Loucy (cell line): ENCODE data around the gene KDM7A.

Experiments
- H2AFZ ChIP-seq: fragments of 200-600 bp; sonication (generic); 2 replicates; pipeline ENCODE4 v1.6.0; 2016; ENCODE audit warnings: antibody characterized with exemption, mild to moderate bottlenecking, low read length, moderate library complexity
- H3F3A ChIP-seq: fragments of 200-600 bp; 2 replicates; pipeline ENCODE4 v1.6.0; 2016; ENCODE audit warnings: antibody characterized with exemption, low read depth, mild to moderate bottlenecking
- H3K27me3 ChIP-seq: fragments of 200-600 bp; sonication (generic); 2 replicates; pipeline ENCODE4 v1.6.1; 2014; ENCODE audit warnings: low read length, mild to moderate bottlenecking; ENCODE audit not compliant: insufficient read depth, poor library complexity, severe bottlenecking
- H3K36me3 ChIP-seq: fragments of 200-600 bp; sonication (generic); 2 replicates; pipeline ENCODE4 v1.6.1; 2016; ENCODE audit warnings: low read length; ENCODE audit not compliant: insufficient read depth
- H3K4me1 ChIP-seq: fragments of 200-600 bp; sonication (generic); 2 replicates; pipeline ENCODE4 v1.5.1; 2014; ENCODE audit warnings: low read length, mild to moderate bottlenecking; ENCODE audit not compliant: insufficient read depth, poor library complexity, severe bottlenecking
- H3K4me2 ChIP-seq: fragments of 200-600 bp; sonication (generic); 2 replicates; pipeline ENCODE4 v1.6.0; 2014; ENCODE audit warnings: antibody characterized with exemption, low read length, low read depth, mild to moderate bottlenecking; ENCODE audit not compliant: poor library complexity, severe bottlenecking
- H3K4me3 ChIP-seq: fragments of 200-600 bp; sonication (generic); 2 replicates; pipeline ENCODE4 v1.5.1; 2014; ENCODE audit warnings: low read length, mild to moderate bottlenecking, mixed read lengths; ENCODE audit not compliant: poor library complexity, severe bottlenecking
- H3K79me2 ChIP-seq: fragments of 200-600 bp; sonication (generic); 2 replicates; pipeline ENCODE4 v1.6.1; 2014; ENCODE audit warnings: low read length; ENCODE audit not compliant: insufficient read depth
- H3K9ac ChIP-seq: fragments of 200-600 bp; sonication (generic); 2 replicates; pipeline ENCODE4 v1.6.0; 2014; ENCODE audit warnings: mild to moderate bottlenecking, low read depth, low read length, moderate library complexity; ENCODE audit not compliant: poor library complexity, severe bottlenecking
- H3K9me2 ChIP-seq: fragments of 200-600 bp; sonication (generic); replicated peaks from 2 replicates; pipeline ENCODE4 v1.6.1; 2016; ENCODE audit warnings: low read depth, low read length, mixed read lengths
- H3K9me3 ChIP-seq: fragments of 200-600 bp; sonication (generic); 2 replicates; pipeline ENCODE4 v1.6.1; 2014; ENCODE audit warnings: mild to moderate bottlenecking, antibody characterized with exemption, low read length, low read depth; ENCODE audit not compliant: insufficient read depth
- H4K20me1 ChIP-seq: fragments of 200-600 bp; sonication (generic); 2 replicates; pipeline ENCODE4 v1.6.0; 2014; ENCODE audit warnings: antibody characterized with exemption, low read length, mild to moderate bottlenecking; ENCODE audit not compliant: insufficient read depth, poor library complexity, severe bottlenecking
- EZH2phosphoT487 ChIP-seq: fragments of 200-600 bp; IDR thresholded peaks from 2 replicates; pipeline ENCODE4 v1.6.1; 2018; ENCODE audit warnings: antibody characterized with exemption, mild to moderate bottlenecking, moderate library complexity, borderline replicate concordance
- TF ChIP-seq, protein P1 (sequence below): fragments of 200-600 bp; sonication (generic); conservative IDR thresholded peaks from 2 replicates; pipeline ENCODE4 v1.5.1; 2014; ENCODE audit warnings: mild to moderate bottlenecking, antibody characterized with exemption, low read length

Gene KDM7A

DNA sequence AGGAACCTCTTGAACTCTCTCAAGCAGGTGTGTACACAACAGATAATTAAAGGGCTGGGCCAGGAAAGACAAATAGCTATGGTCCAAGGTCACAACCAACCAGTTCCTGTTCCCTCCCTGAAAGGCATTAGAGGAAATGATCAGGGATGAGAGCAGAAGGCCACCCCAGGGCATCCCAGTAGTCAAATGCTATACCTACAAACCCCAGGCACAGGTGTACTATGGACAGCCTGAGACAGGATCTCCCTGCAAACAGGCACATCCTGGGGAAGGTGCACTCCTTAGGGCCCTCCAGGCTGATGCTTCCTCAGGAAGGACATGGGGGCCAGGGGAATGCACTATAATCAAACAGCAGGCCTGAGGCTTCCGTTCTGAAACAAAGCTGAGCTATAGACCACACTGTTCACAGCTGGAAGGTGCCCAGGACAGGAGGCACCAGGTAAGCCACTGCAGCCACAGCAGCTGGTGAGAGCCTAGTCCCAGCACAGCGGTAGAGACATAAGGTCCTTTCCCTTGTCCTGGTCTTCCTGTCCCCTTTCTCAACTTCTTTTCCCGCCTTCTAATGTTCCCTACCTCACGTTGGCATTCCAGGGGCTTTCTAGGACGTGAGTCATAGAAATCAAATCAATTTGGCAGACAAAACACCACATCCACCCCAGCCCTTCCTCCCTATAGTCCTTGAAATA lies 127.3 kb downstream of the KDM7A start:
- Histone ChIP-seq H3F3A (no peaks in the 10 kb centered on the region), H3K4me3 (no peak overlapping the region), H3K9ac (no peak overlapping the region), H3K4me2 (no peak overlapping the region), H2AFZ (no peak overlapping the region), H3K27me3 (no peaks in the 10 kb centered on the region), H3K9me2 (no peaks in the 10 kb centered on the region), H4K20me1 (no peaks in the 10 kb centered on the region), H3K9me3 (no peaks in the 10 kb centered on the region), H3K36me3 (peaks cover 47% of the 10 kb centered on the region), H3K4me1 (no peaks in the 10 kb centered on the region), H3K79me2 (no peaks in the 10 kb centered on the region)
- TF ChIP-seq, protein P1, sequence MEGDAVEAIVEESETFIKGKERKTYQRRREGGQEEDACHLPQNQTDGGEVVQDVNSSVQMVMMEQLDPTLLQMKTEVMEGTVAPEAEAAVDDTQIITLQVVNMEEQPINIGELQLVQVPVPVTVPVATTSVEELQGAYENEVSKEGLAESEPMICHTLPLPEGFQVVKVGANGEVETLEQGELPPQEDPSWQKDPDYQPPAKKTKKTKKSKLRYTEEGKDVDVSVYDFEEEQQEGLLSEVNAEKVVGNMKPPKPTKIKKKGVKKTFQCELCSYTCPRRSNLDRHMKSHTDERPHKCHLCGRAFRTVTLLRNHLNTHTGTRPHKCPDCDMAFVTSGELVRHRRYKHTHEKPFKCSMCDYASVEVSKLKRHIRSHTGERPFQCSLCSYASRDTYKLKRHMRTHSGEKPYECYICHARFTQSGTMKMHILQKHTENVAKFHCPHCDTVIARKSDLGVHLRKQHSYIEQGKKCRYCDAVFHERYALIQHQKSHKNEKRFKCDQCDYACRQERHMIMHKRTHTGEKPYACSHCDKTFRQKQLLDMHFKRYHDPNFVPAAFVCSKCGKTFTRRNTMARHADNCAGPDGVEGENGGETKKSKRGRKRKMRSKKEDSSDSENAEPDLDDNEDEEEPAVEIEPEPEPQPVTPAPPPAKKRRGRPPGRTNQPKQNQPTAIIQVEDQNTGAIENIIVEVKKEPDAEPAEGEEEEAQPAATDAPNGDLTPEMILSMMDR: no peak
- no peak for TF ChIP-seq EZH2phosphoT487

DNA sequence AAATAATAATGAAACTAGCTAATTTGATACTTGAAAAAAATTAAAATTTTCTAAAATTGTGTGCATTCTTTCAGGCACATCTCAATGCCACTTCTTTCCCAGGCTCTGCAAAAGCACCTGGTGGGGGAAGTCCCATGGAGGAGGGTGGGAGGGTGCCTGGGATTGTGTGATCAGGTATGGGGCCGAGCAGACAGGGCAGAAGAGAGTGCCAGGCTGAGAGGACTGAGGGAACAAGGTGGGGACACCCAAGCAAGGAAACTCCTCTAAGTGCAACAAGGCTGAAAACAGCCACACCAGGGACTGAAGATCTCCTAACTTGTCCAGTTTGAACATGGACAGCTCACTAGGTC lies 127.8 kb downstream of the KDM7A start:
- no peaks in the 10 kb centered on the region for H3F3A ChIP-seq
- no peaks in the 10 kb centered on the region for H3K79me2 ChIP-seq
- H3K9me3 ChIP-seq: no peaks in the 10 kb centered on the region
- no peaks in the 10 kb centered on the region for H3K27me3 ChIP-seq
- no peak overlapping the region for H3K4me3 ChIP-seq
- H3K4me2 ChIP-seq: no peak overlapping the region
- H2AFZ ChIP-seq: no peak overlapping the region
- no peaks in the 10 kb centered on the region for H3K4me1 ChIP-seq
- TF ChIP-seq, protein P1: no peak
- no peak for TF ChIP-seq EZH2phosphoT487
- H3K9ac ChIP-seq: no peak overlapping the region
- no peaks in the 10 kb centered on the region for H3K9me2 ChIP-seq
- H4K20me1 ChIP-seq: no peaks in the 10 kb centered on the region
- H3K36me3 ChIP-seq: peaks cover 46% of the 10 kb centered on the region

DNA sequence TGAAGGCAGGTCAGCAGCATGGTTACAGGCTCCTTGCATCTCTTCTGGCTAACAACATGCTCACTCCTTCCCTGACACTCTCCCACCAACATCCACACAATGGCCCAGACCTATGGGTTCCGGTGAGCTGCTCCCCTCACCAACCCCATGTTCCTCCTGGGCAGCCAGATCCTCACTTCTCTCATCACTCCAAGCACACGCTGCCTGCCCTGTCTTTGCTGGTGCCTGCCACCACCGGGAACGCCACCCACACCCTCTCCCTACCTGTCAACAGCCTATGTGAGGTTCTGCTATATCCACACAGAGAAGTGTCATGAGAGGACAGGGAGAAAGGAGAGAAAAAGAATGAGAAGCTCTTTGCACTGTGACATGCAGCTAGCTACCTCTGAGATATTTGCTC lies 128.6 kb downstream of the KDM7A start:
- Histone ChIP-seq H3K9ac (no peak overlapping the region), H3K9me3 (no peaks in the 10 kb centered on the region), H3K4me1 (no peaks in the 10 kb centered on the region), H3K79me2 (no peaks in the 10 kb centered on the region), H3K27me3 (no peaks in the 10 kb centered on the region), H2AFZ (no peak overlapping the region), H4K20me1 (no peaks in the 10 kb centered on the region), H3K4me3 (no peak overlapping the region), H3K36me3 (peaks cover 40% of the 10 kb centered on the region; the same call in 1 of the 2 replicates), H3K4me2 (no peak overlapping the region), H3K9me2 (no peaks in the 10 kb centered on the region), H3F3A (no peaks in the 10 kb centered on the region)
- TF ChIP-seq EZH2phosphoT487: no peak
- TF ChIP-seq, protein P1: no peak
